Muscle of arm (tissue), 12 donors: ENCODE measurements around the gene VKORC1L1. TPM values are rescaled to one million over a fixed set of nuclear protein-coding genes. Genes with fewer than 3 reads are reported as not detected.
"Not testable (repeated sequence)": the region's sequence is repeated elsewhere in the genome, so short reads cannot be mapped to it uniquely, and the experiment has no call there.

ENCODE experiments used
- DNase-seq: peaks from one replicate; pipeline ENCODE4 v3.0.0-alpha.2; 2013
- polyA plus RNA-seq, 12 donors: library from polyadenylated mRNA; unstranded; fragments of 120-200 nt; gene quantifications; one replicate each; pipeline ENCODE4 v1.2.1, GENCODE V29; 2013; ENCODE audit not compliant: insufficient read length in 12 of 12

Gene VKORC1L1
- polyA plus RNA-seq, 12 donors: 20.7 to 31.4 (median 23.7) TPM; not detected in 1

- DNase-seq: not testable (repeated sequence)
Measured at GRCh38 chr7:65879292-65880153, 6.6 kb downstream of the VKORC1L1 start.

GRCh38 chr7:65880242-65880641 is 7.4 kb downstream of the VKORC1L1 start:
- DNase-seq: not testable (repeated sequence)

GRCh38 chr7:65884983-65885382 is 12.1 kb downstream of the VKORC1L1 start:
- DNase-seq: not testable (repeated sequence)

DNA sequence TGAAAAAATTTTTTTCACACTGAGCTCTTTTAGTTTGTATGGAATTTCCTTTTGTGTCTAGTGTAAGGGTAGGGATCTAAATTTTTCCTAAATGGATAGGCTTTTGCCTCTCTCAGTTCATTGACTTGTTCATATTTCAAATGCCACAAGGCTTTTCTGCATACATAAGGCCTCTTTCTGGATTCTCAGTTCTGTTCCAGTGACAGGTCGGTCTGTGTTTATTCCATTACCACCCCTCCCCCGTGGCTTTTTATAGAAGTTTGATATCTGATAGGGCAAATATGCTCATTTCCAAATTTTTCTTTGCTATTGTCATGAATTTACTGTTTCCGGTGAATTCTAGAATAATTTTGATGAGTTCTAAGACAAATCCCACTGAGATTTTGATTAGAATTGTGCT is 12.7 kb downstream of the VKORC1L1 start:
- not testable (repeated sequence) for DNase-seq

DNA sequence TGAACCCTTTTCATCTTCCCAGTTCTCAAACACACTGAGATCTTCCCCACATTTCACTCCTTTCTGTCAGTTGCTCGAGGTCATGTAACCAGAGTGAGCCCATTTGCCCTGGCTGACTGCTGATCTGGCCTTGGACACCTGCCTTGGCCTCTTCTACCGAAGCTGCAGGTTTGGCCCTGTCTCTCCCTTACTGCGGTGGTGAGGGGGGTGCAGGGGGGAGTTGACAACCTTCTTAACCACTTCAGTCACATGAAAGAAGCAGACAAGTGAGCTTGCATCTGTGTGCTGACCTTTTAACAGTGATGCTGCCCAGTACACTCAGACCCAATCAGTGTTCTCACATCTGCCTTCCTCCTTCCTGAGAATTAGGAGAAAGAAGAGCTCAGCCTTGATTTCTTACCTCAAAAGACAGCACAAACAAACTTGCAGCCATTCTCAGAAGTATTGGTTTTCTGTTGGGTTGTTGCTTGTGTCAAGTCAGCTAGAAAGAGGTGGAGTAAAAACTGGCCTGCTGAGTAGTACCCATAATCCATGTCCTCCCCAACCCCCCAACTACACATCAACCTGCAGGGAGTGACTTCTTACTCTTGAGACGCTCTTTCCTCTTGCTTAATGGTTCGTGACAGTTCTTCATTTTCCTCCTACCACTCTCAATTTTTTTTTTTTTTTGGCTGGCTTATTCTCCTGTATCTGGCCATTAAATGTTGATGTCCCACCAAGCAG is 15.7 kb downstream of the VKORC1L1 start:
- DNase-seq: not testable (repeated sequence)

GRCh38 chr7:65889722-65890121 is 16.8 kb downstream of the VKORC1L1 start:
- DNase-seq: not testable (repeated sequence)

GRCh38 chr7:65892161-65892560 is 19.3 kb downstream of the VKORC1L1 start:
- DNase-seq: no peak

DNA sequence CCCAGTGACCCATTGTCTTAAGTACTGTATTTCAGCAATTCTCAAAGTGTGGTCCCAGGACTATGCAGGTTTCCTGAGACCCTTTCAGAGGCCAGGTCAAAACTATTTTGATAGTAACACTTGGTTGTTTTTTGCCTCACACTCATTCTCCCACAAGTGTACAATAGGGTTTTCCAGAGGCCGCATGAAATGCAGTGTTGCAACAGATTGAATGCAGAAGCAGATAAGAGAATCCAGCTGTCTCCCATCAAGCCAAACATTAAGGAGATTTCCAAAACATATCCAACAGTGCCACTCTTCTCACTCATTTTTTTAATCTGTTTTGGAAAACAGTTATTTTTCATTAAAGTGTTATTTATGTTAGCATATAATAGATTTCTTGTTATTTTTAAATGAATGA is 20.0 kb downstream of the VKORC1L1 start:
- no peak for DNase-seq

- no peak for DNase-seq
Measured at GRCh38 chr7:65896279-65896870, 23.5 kb downstream of the VKORC1L1 start.

DNA sequence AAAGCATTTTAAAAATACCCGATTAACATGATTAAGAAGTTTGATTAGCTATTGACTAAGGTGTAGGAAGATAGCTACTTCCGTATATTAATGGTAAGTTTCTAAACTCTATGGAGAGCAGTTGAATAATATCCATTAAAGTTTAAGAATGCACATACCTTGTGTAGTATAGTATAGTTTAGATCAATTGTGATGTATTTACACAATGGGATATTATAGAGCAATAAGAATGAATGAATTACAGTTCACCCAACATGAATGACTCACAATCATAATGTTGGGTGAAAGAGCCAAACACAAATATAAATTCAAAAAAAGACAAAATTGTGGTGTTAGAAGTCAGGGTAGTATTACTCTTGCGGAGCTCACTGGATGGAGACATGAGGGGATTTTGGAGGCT is 24.4 kb downstream of the VKORC1L1 start:
- not testable (repeated sequence) for DNase-seq

- not testable (repeated sequence) for DNase-seq
Measured at GRCh38 chr7:65898677-65899447, 26.0 kb downstream of the VKORC1L1 start.

GRCh38 chr7:65902306-65902705 is 29.4 kb downstream of the VKORC1L1 start:
- no peak for DNase-seq

- no peak for DNase-seq
Measured at GRCh38 chr7:65907501-65908198, 34.8 kb downstream of the VKORC1L1 start.

DNA sequence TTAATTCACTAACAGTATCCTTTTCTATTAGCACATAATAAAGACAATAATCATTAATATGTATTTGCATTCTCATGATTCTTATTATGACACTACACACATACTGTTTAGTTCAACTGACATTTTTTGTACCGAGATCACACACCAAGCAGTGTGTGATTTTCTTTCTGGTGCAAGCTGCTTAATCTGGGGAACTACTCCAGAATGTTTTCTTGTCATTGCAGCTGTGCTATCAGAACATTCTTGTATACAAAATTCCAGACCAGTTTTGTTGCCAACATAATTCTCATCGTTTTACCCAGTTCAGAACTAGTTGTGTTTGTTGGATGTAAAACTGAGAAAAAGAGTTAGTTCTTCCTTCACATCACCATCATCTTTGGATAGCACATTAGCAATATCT is 37.4 kb downstream of the VKORC1L1 start:
- no peak for DNase-seq

GRCh38 chr7:65912237-65912636 is 39.4 kb downstream of the VKORC1L1 start:
- no peak for DNase-seq

GRCh38 chr7:65915921-65916657 is 43.2 kb downstream of the VKORC1L1 start:
- DNase-seq: no peak

- no peak for DNase-seq
Measured at GRCh38 chr7:65923316-65923715, 50.4 kb downstream of the VKORC1L1 start.

DNA sequence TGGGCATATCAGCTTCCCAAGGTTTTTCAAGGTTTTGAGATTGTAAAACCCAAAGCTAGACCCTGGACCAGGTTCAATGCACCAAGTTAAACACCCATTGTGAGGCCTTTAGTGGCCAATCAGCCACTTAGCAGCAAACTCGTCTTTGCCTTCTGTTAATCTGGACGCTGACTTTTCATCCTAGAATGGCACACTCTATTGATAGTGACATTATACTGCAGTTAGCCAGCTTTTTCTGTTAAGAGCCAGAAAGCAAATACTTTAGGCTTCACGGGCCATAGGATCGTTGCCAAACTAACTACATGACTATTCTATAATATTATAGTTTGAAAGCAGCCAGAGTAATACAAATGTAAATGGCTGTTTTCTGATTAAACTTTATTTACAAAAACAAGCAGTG is 51.3 kb downstream of the VKORC1L1 start:
- DNase-seq: no peak

DNA sequence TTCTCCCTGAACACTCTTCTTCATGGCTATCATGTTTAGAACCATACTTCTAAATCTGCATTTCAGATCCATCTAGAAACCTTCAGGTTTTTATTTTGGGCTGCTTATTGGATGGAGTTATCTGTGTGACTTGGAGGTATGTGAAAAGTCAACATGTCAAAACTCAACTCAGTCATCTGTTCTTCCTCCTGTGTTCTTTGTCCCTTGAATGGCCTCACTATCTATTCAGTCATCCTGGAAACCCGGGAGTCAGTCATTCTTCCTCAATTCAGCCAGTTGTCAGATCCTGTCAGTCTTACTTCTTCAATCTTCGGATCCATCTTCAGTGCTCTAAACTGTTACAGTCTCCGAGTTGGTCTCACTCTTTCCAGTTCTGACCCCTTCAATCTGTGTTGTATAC is 52.2 kb downstream of the VKORC1L1 start:
- no peak for DNase-seq

DNA sequence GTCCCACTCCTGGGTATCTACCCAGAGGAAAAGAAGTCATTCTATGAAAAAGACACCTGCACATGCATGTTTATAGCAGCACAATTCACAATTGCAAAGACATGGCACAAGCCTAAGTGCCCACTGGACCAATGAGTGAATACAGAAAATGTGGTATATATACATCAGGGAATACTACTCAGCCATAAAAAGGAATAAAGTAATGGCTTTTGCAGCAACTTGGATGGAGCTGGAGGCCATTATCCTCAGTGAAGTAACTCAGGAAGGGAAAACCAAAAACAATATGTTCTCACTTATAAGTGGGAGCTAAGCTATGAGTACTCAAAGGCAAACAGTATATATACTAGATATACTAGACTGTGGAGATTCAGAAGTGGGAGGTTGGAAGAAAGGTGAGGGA is 53.7 kb downstream of the VKORC1L1 start:
- no peak for DNase-seq
